Gastrocnemius medialis (tissue), 4 donors: ENCODE data around the gene SOWAHC. TPM values are rescaled to one million over a fixed set of nuclear protein-coding genes. Genes with fewer than 3 reads are reported as not detected.

Experiments used
- ATAC-seq, 2 donors: fragments of 150-250 bp; one replicate each; pipeline ENCODE4 v1.9.1; 2016
- DNase-seq, 2 donors: peaks; one replicate each; pipeline ENCODE4 v3.0.0-alpha.2; 2019
- H3K27ac ChIP-seq, 4 donors: fragments of 200-600 bp; sonication (generic); 1 replicate in 1 of 4; 2 replicates in 3 of 4; pipeline ENCODE4 v1.5.1; 2016 to 2018; ENCODE audit warnings: mild to moderate bottlenecking in 2 of 4, moderate library complexity in 1 of 4
- H3K27me3 ChIP-seq, 3 donors: fragments of 200-600 bp; sonication (generic) in 2 of 3; 1 replicate in 1 of 3; 2 replicates in 2 of 3; pipeline versions ENCODE4 v1.5.1 to v1.6.0; 2016 to 2019; ENCODE audit warnings: mild to moderate bottlenecking in 1 of 3, moderate library complexity in 1 of 3
- H3K36me3 ChIP-seq, 2 donors: fragments of 200-600 bp; sonication (generic) in 1 of 2; one replicate each; pipeline ENCODE4 v1.5.1; 2017 to 2018
- H3K4me1 ChIP-seq, 2 donors: fragments of 200-600 bp; sonication (generic) in 1 of 2; one replicate each; pipeline ENCODE4 v1.5.1; 2016 to 2017; ENCODE audit warnings: mild to moderate bottlenecking in 2 of 2
- H3K4me3 ChIP-seq, 4 donors: fragments of 200-600 bp; sonication (generic) in 3 of 4; 1 replicate in 1 of 4; 2 replicates in 3 of 4; pipeline ENCODE4 v1.5.1; 2016 to 2019; ENCODE audit warnings: mild to moderate bottlenecking in 2 of 4
- H3K9me3 ChIP-seq, 3 donors: fragments of 200-600 bp; sonication (generic) in 2 of 3; 1 replicate in 1 of 3; 2 replicates in 2 of 3; pipeline ENCODE4 v1.5.1; 2016 to 2019
- POLR2A ChIP-seq, 2 donors: fragments of 450-650 bp; IDR thresholded peaks; one replicate each; pipeline ENCODE4 v1.6.1; 2017; ENCODE audit warnings: antibody characterized with exemption in 2 of 2, mild to moderate bottlenecking in 2 of 2, moderate library complexity in 2 of 2
- in situ Hi-C, 4 donors: fragments of 200-750 bp; cut with MboI; loops; one replicate each; pipeline versions ENCODE4 v1.15.0 to v1.8.0; 2017; ENCODE audit warnings: low sequenced_read_pairs in 4 of 4
- intact Hi-C: fragments of 100-400 bp; cut with DNase I; formaldehyde crosslinking; loops from one replicate; pipeline ENCODE4 v1.15.1; 2023; ENCODE audit warnings: low total_unique reads
- total RNA-seq, 4 donors: library from RNA; depleted of rRNA; stranded (reverse); fragments of >200 nt; gene quantifications; one replicate each; pipeline versions ENCODE4 v1.1.0 to v1.2.3, GENCODE V29; 2016
- TF ChIP-seq, protein P1 (sequence below), 5 experiments: fragments of 450-650 bp in 3 of 5; fragments of 200-600 bp in 2 of 5; sonication (generic) in 2 of 5; IDR thresholded peaks in 4 of 5; conservative IDR thresholded peaks in 1 of 5; 1 replicate in 4 of 5; 2 replicates in 1 of 5; pipeline ENCODE4 v1.5.1; 2016 to 2019; ENCODE audit warnings: antibody characterized with exemption in 5 of 5, mild to moderate bottlenecking in 3 of 5, moderate library complexity in 3 of 5

Gene SOWAHC
- total RNA-seq, 4 donors from 2014 or later: 0.75 to 1.4 (median 0.96) TPM

DNA sequence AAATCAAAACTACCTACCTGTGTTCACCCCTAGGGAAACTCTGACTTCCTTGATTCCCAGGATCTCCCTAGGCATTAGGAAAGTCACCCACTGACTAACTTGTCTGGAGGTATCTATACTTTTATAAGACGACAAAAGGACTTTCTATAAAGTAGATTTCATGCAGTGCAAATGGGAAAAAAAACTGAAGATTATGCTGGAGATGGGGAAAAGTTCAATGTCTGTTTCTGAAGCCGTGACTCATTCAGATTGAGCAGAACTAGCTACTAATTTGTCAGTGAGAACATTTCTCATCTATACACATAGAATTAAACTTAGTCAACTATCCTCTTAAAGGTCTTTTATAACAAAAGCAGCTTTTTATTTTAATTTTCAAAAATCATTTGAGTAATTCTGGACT, 6.4 kb upstream of the SOWAHC start:
- in situ Hi-C loops (no loop called here), intact Hi-C loops (no loop called here)
- TF ChIP-seq, protein P1, sequence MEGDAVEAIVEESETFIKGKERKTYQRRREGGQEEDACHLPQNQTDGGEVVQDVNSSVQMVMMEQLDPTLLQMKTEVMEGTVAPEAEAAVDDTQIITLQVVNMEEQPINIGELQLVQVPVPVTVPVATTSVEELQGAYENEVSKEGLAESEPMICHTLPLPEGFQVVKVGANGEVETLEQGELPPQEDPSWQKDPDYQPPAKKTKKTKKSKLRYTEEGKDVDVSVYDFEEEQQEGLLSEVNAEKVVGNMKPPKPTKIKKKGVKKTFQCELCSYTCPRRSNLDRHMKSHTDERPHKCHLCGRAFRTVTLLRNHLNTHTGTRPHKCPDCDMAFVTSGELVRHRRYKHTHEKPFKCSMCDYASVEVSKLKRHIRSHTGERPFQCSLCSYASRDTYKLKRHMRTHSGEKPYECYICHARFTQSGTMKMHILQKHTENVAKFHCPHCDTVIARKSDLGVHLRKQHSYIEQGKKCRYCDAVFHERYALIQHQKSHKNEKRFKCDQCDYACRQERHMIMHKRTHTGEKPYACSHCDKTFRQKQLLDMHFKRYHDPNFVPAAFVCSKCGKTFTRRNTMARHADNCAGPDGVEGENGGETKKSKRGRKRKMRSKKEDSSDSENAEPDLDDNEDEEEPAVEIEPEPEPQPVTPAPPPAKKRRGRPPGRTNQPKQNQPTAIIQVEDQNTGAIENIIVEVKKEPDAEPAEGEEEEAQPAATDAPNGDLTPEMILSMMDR (IDR thresholded peaks at IDR 0.05 in 4 of 5, conservative IDR thresholded peaks at IDR 0.05 in 1 of 5): no peak
- no peak for TF ChIP-seq POLR2A (IDR thresholded peaks at IDR 0.05)
- no peak for ATAC-seq
- Histone ChIP-seq H3K4me1 (peaks cover 4 to 13% of the 10 kb centered on the region in 2 donors), H3K27ac (no peak overlapping the region), H3K27me3 (no peaks in the 10 kb centered on the region), H3K4me3 (no peak overlapping the region), H3K9me3 (no peaks in the 10 kb centered on the region), H3K36me3 (no peaks in the 10 kb centered on the region)
- no peak for DNase-seq

DNA sequence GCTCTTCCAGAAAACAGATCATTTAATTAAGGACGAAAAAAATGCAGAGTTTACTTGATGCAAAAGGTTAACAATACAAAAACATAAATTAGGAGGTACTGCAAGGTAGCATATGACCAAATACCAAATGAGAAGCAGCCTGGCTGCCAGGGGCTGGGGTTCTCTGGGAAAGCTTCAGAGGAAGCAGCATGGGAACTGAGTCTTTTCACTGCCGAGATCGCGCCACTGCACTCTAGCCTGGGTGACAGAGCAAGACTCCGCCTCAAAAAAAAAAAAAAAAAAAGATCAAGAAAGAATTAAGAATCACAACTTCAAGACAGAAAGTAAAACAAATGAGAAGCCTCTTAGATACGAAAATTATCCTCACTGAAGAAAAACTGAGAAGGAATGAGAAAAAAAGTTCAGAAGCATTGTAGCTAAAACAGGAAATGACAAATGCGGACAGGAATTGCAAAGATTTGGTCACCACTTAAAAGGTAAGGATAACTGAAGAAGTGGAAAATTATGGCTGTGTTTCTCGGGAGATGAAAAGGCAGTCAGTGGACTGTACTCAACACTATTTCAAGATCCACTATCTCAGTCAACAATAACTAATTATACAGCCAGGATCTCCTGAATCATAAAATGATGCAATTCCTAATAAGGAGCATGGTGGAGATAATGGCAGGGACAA, 4.7 kb upstream of the SOWAHC start:
- H3K27ac ChIP-seq: peak overlapping the region in 1 of 4 donors; percentile 46
- H3K4me1 ChIP-seq: peaks cover 8 to 13% of the 10 kb centered on the region in 2 donors
- DNase-seq: no peak
- H3K9me3 ChIP-seq: no peaks in the 10 kb centered on the region
- no peaks in the 10 kb centered on the region for H3K27me3 ChIP-seq
- H3K4me3 ChIP-seq: peak overlapping the region in 1 of 4 donors; percentile 10
- TF ChIP-seq POLR2A (IDR thresholded peaks at IDR 0.05): no peak
- TF ChIP-seq, protein P1 (IDR thresholded peaks at IDR 0.05 in 4 of 5, conservative IDR thresholded peaks at IDR 0.05 in 1 of 5): no peak
- no peak for ATAC-seq
- in situ Hi-C loops (no loop called here), intact Hi-C loops (loop anchor here (5.0 kb wide), 3 partner anchors 47 to 118 kb away; no protein-coding TSS in a partner anchor)
- H3K36me3 ChIP-seq: no peaks in the 10 kb centered on the region

DNA sequence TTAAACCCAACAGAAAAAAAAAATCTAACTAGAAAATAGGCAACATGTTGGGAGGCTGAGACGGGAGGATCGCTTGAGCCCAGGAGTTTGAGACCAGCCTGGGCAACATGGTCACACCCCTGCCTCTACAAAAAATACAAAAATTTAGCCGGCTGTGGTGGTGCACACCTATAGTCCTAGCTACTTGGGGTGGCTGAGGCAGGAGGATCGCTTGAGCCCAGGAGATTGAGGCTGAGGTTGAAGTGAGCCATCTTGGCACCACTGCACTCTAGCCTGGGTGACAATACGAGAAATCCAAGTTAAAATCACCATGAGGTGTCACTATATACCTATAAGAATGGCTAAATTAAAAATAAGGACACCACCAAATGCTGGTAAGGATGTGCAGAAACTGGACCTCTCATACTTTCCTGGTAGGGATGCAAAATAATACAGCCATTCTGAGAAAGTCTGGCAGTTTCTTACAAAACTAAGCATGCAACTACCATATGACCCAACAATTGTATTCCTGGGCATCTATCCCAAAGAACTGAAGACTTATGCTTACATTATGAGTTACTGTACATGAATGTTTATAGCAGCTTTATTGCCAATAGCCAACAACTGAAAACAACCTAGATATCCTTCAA, 2.6 kb upstream of the SOWAHC start:
- TF ChIP-seq POLR2A (IDR thresholded peaks at IDR 0.05): no peak
- no peaks in the 10 kb centered on the region for H3K36me3 ChIP-seq
- intact Hi-C loops (loop anchor here (5.0 kb wide), 3 partner anchors 49 to 116 kb away; no protein-coding TSS in a partner anchor), in situ Hi-C loops (no loop called here)
- no peaks in the 10 kb centered on the region for H3K27me3 ChIP-seq
- H3K27ac ChIP-seq: peak overlapping the region in 2 of 4 donors; percentile 4 to 83
- no peaks in the 10 kb centered on the region for H3K9me3 ChIP-seq
- DNase-seq (no peak), ATAC-seq (no peak)
- H3K4me1 ChIP-seq: peaks cover 15 to 23% of the 10 kb centered on the region in 2 donors
- H3K4me3 ChIP-seq: no peak overlapping the region

DNA sequence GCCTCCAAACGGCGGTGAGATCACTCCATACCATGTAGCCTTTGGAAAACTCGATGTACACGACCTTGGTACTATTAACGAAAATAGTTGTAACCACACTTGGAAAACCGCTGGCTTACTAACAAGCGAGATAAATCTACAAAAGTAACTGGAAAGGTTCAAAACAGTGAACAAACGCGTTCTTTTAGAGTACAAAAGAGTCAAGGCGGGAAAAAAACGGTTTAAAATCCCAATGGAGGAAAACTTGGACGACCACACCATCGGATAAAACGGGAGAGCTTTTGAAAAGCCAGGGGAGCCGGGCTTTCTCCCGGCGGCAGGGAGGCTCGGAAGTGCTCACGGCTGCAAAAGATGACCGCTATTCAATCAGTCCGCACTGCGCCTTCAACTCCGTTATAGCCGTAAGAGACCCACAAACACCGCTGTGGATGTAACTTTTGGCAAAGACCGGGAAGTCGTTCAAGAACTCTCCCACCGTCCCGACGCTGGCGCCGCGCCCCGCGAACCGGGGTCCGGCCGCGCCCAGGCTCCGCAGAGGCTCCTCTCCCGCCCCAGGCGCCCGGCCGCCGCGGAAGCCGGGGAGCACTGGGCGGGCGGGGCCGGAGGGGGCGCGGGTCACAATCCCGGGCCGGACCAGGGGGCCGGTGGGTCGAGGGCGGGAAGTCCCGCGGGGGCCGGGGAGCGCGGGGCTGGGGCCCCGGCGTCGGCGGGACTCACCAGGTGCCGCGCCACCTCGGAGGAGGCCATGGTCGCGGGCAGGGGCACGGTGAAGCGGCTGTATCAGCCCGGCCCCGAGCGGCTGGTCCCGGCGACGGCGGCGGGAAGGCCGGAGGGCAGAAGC, 863 bp upstream of the SOWAHC start:
- Histone ChIP-seq H3K36me3 (no peaks in the 10 kb centered on the region), H3K4me3 (peak overlapping the region; percentile 66 to 83 (median 70)), H3K9me3 (no peaks in the 10 kb centered on the region), H3K27me3 (no peaks in the 10 kb centered on the region), H3K27ac (peak overlapping the region; percentile 83 to 98 (median 95)), H3K4me1 (peaks cover 15 to 23% of the 10 kb centered on the region in 2 donors)
- in situ Hi-C loops (no loop called here), intact Hi-C loops (loop anchor here (5.0 kb wide), 3 partner anchors 51 to 114 kb away; no protein-coding TSS in a partner anchor)
- DNase-seq (peak in 1 of 2 donors; percentile 43), ATAC-seq (peak; percentile 42 to 49)
- TF ChIP-seq POLR2A (IDR thresholded peaks at IDR 0.05): no peak

DNA sequence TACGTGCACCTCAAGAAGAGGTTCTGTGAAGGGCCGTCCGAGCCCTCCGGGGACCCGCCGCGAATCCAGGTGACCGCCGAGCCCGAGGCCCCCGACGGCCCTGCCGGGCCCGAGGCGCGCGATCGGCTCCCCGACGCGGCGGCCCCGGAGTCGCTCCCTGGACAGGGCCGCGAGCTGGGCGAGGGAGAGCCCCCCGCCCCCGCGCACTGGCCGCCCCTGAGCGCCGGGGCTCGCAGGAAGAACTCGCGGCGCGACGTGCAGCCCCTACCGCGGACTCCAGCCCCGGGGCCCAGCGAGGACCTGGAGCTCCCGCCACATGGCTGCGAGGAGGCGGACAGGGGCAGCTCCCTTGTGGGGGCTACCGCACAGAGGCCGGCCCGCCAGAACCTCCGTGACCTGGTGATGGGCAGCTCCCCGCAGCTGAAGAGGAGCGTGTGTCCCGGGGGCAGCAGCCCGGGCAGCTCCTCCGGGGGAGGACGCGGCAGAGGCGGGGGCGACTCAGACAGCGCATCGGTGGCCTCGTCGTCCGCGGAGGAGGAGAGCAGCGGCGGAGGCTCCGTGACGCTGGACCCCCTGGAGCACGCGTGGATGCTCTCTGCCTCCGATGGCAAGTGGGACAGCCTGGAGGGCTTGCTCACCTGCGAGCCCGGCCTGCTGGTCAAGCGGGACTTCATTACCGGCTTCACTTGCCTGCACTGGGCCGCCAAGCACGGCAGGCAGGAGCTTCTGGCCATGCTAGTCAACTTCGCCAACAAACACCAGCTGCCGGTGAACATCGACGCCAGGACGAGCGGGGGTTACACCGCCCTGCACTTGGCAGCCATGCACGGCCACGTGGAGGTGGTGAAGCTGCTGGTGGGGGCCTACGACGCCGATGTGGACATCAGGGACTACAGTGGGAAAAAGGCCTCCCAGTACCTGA, 812 bp downstream of the SOWAHC start:
- TF ChIP-seq POLR2A (IDR thresholded peaks at IDR 0.05): no peak
- TF ChIP-seq, protein P1 (IDR thresholded peaks at IDR 0.05 in 4 of 5, conservative IDR thresholded peaks at IDR 0.05 in 1 of 5): no peak
- DNase-seq (no peak), ATAC-seq (no peak)
- intact Hi-C loops (loop anchor here (5.0 kb wide), 3 partner anchors 53 to 112 kb away; no protein-coding TSS in a partner anchor), in situ Hi-C loops (no loop called here)
- peaks cover 15 to 23% of the 10 kb centered on the region in 2 donors for H3K4me1 ChIP-seq
- H3K27ac ChIP-seq: peak overlapping the region; percentile 83 to 98 (median 95)
- H3K27me3 ChIP-seq: no peaks in the 10 kb centered on the region
- peak overlapping the region; percentile 66 to 83 (median 70) for H3K4me3 ChIP-seq
- no peaks in the 10 kb centered on the region for H3K36me3 ChIP-seq
- H3K9me3 ChIP-seq: no peaks in the 10 kb centered on the region
